ENCODE measurements around the gene MTCH2. TPM values are rescaled to one million over a fixed set of nuclear protein-coding genes. Genes with fewer than 3 reads are reported as not detected.
"Not testable (repeated sequence)": the region's sequence is repeated elsewhere in the genome, so short reads cannot be mapped to it uniquely, and the experiment has no call there.

Gene MTCH2
- total and polyA plus RNA-seq, 12 donors: 22.0 to 176 (median 89.6) TPM

DNA sequence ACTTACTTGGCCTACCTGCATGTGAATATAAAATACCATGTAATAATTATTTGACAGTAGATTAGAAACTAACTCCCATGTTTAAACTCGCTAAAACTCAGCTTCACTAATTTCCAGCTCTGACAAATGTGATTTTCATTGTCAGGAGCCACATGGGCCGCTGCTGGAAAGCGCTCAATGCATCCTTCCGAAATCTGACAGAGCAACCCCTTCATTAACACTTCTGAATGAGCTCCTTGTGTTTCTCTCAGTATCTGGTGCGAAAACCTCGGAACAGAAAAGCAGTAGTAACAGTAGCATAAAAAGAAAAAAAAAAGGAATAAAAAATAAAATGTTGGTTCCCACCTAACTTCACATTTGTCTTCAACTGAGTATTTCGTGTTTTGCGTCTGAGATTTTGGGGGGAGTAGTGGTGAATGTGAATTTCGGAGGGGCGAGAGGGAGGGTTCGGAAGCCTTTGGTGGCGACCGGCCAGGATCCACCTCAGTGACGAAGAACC is 710 bp downstream of the MTCH2 start:
- intact Hi-C loops (cut with DNase I): no loop called here
- no peak for DNase-seq

GRCh38 chr11:47640506-47640905 is 1.9 kb downstream of the MTCH2 start:
- Histone ChIP-seq H3K36me3 (replicated peaks in 1 of 2) (peaks cover 0 to 22% of the 10 kb centered on the region in 2 donors), H3K4me1 (replicated peaks in 1 of 2) (peaks cover 14 to 25% of the 10 kb centered on the region in 2 donors), H3K27ac (peak overlapping the region in 1 of 5 donors; percentile 23)
- H3K4me3 ChIP-seq; intact Hi-C loops (cut with DNase I); H3K27me3 ChIP-seq; H3K9me3 ChIP-seq (replicated peaks in 1 of 3): not testable (repeated sequence)
- 65 to 73% (median 68%) methylated on average over 6 of the region's 6 CpGs for WGBS, 4 donors
- DNase-seq: peak in 6 of 7 donors; percentile 20 to 58 (median 30)

More for the DNA sequence above, 710 bp downstream of the MTCH2 start:
- Histone ChIP-seq H3K27ac (peak overlapping the region; percentile 92 to 98 (median 98)), H3K36me3 (replicated peaks in 1 of 2) (peaks cover 0 to 12% of the 10 kb centered on the region in 2 donors), H3K4me3 (peak overlapping the region; percentile 58 to 95 (median 92)), H3K27me3 (no peaks in the 10 kb centered on the region), H3K4me1 (replicated peaks in 1 of 2) (peaks cover 14 to 25% of the 10 kb centered on the region in 2 donors), H3K9me3 (replicated peaks in 1 of 3) (no peaks in the 10 kb centered on the region)
- WGBS, 4 donors: 4 to 6% (median 5%) methylated on average over 13 to 14 of the region's 14 CpGs
- TF ChIP-seq CTCF (IDR thresholded peaks at IDR 0.05) (no peak), POLR2A (IDR thresholded peaks at IDR 0.05) (no peak)

- Histone ChIP-seq H3K36me3 (replicated peaks in 1 of 2) (peaks cover 0 to 58% of the 10 kb centered on the region in 2 donors), H3K4me1 (replicated peaks in 1 of 2) (peaks cover 10 to 20% of the 10 kb centered on the region in 2 donors)
- intact Hi-C loops (cut with DNase I); H3K27me3 ChIP-seq; H3K9me3 ChIP-seq (replicated peaks in 1 of 3); DNase-seq; H3K27ac ChIP-seq; H3K4me3 ChIP-seq: not testable (repeated sequence)
- WGBS, 4 donors: 90 to 98% (median 96%) methylated on average over 11 of the region's 11 CpGs
These were observed 6.0 kb downstream of the MTCH2 start for GRCh38 chr11:47636331-47636730.

GRCh38 chr11:47631473-47631872 is 10.9 kb downstream of the MTCH2 start:
- Histone ChIP-seq H3K36me3 (replicated peaks in 1 of 2) (peaks cover 0 to 89% of the 10 kb centered on the region in 2 donors), H3K27me3 (no peaks in the 10 kb centered on the region), H3K27ac (no peak overlapping the region), H3K9me3 (replicated peaks in 1 of 3) (no peaks in the 10 kb centered on the region), H3K4me3 (no peak overlapping the region), H3K4me1 (replicated peaks in 1 of 2) (no peaks in the 10 kb centered on the region)
- TF ChIP-seq CTCF (IDR thresholded peaks at IDR 0.05): no peak
- no peak for TF ChIP-seq POLR2A (IDR thresholded peaks at IDR 0.05)
- no peak for DNase-seq
- WGBS, 4 donors: 71 to 79% (median 77%) methylated on average over 5 of the region's 5 CpGs
- intact Hi-C loops (cut with DNase I): no loop called here

DNA sequence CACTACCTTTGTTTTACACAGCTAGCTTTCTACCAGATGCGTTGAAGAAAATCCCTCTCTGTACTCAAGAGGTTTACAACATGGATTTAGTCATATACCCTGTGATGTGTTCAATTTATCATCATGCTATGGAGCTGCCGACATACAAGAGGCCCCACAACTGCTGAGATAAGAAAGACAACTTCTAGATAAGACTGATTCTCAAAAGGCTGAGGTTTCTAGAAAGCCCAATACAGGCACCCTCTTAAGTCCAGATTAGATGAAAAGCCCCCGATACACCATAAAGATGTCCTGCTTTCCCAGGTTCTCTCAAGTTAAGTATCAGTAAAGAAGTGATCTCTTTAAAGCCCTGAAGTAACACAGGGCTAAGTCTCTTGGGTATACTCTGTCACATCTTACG is 14.3 kb downstream of the MTCH2 start:
- H3K27me3 ChIP-seq: no peaks in the 10 kb centered on the region
- no peaks in the 10 kb centered on the region for H3K4me1 ChIP-seq (replicated peaks in 1 of 2)
- H3K36me3 ChIP-seq (replicated peaks in 1 of 2): peaks cover 0 to 90% of the 10 kb centered on the region in 2 donors
- intact Hi-C loops (cut with DNase I): loop anchor here in 1 of 2 donors (10.0 kb wide), 1 partner anchor 207 kb away; no protein-coding TSS in a partner anchor
- no peak overlapping the region for H3K4me3 ChIP-seq
- TF ChIP-seq POLR2A (IDR thresholded peaks at IDR 0.05): no peak
- no peak for TF ChIP-seq CTCF (IDR thresholded peaks at IDR 0.05)
- DNase-seq: no peak
- H3K27ac ChIP-seq: no peak overlapping the region
- no peaks in the 10 kb centered on the region for H3K9me3 ChIP-seq (replicated peaks in 1 of 3)
- WGBS, 4 donors: 76 to 79% (median 79%) methylated on average over 4 of the region's 4 CpGs
